ENCODE results near the gene CCL27. TPM values are rescaled to one million over a fixed set of nuclear protein-coding genes. Genes with fewer than 3 reads are reported as not detected.
"Not testable (repeated sequence)": the region's sequence is repeated elsewhere in the genome, so short reads cannot be mapped to it uniquely, and the experiment has no call there.

CCL27 gene
- total RNA-seq, 1 donor from 2014 or later: 1.1 TPM

DNA sequence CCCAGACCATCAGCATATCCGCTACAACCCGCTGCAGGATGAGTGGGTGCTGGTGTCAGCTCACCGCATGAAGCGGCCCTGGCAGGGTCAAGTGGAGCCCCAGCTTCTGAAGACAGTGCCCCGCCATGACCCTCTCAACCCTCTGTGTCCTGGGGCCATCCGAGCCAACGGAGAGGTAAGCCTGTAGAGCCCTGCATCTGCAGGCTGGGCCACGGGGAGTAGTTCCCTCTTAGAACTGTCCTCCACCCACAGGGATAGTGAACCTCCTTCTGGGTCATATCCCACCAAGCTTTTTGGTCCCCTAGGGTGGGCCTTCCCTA lies 15.4 kb downstream of the CCL27 start:
- H3K4me1 Mint-ChIP-seq (ENCODE audit: unreplicated experiment): peaks cover 31% of the 10 kb centered on the region
- DNase-seq (ENCODE audit: extremely low spot score, unreplicated experiment): no peak

GRCh38 chr9:34646211-34647083 lies 16.0 kb downstream of the CCL27 start, which contains the start of gene GALT:
Gene GALT, plus strand, starts transcription at chr9:34646675. Its CDS starts 30 bp downstream, at chr9:34646705.
- H3K27ac Mint-ChIP-seq: peak within 1 kb of the TSS; percentile 80
- peaks cover 9% of the 10 kb centered on the region for H3K36me3 Mint-ChIP-seq
- no peaks in the 10 kb centered on the region for H3K9me3 Mint-ChIP-seq
- peak within 1 kb of the TSS; percentile 92 for H3K4me3 Mint-ChIP-seq
- peak; percentile 56 for TF ChIP-seq CTCF (conservative IDR thresholded peaks at IDR 0.05)
- peaks cover 25% of the 10 kb centered on the region for H3K4me1 Mint-ChIP-seq (ENCODE audit: unreplicated experiment)
- DNase-seq (ENCODE audit: extremely low spot score, unreplicated experiment): peak; percentile 94
- no peaks in the 10 kb centered on the region for H3K27me3 Mint-ChIP-seq

More for the DNA sequence above, 15.4 kb downstream of the CCL27 start:
- TF ChIP-seq CTCF (conservative IDR thresholded peaks at IDR 0.05): no peak
- Mint-ChIP-seq H3K9me3 (no peaks in the 10 kb centered on the region), H3K36me3 (peaks cover 9% of the 10 kb centered on the region), H3K27me3 (no peaks in the 10 kb centered on the region), H3K4me3 (peak overlapping the region; percentile 92), H3K27ac (peak overlapping the region; percentile 80)

DNA sequence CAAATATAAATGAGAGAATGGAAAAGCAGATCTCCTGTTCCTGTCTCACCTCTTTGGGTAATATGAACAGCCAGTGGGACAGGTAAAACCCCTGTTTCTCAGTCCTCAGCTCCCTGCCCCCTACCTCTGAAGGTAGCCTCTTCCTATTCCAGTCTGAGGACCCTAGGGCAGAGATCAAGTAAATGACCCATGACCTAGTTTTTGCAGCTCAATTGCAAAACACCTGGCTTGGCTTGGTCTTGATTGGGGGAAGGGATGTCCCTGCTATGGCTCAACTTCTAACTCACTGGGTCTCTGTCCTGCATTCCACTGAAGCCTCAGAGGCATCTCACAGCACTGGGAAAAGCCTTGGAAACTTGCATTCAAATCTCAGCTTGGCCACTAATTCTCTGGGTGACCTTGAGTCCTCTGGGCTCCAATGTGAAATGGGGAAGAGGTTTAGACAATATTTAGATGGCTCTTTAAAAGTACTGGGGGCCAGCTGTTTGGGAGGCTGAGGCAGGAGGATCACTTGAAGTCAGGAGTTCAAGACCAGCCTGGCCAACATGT lies 17.6 kb downstream of the CCL27 start:
- H3K36me3 Mint-ChIP-seq: peaks cover 9% of the 10 kb centered on the region
- no peak for DNase-seq (ENCODE audit: extremely low spot score, unreplicated experiment)
- peak overlapping the region; percentile 31 for H3K4me3 Mint-ChIP-seq
- no peak overlapping the region for H3K27ac Mint-ChIP-seq
- no peak for TF ChIP-seq CTCF (conservative IDR thresholded peaks at IDR 0.05)
- H3K9me3 Mint-ChIP-seq: no peaks in the 10 kb centered on the region
- H3K27me3 Mint-ChIP-seq: no peaks in the 10 kb centered on the region
- H3K4me1 Mint-ChIP-seq (ENCODE audit: unreplicated experiment): peaks cover 20% of the 10 kb centered on the region

DNA sequence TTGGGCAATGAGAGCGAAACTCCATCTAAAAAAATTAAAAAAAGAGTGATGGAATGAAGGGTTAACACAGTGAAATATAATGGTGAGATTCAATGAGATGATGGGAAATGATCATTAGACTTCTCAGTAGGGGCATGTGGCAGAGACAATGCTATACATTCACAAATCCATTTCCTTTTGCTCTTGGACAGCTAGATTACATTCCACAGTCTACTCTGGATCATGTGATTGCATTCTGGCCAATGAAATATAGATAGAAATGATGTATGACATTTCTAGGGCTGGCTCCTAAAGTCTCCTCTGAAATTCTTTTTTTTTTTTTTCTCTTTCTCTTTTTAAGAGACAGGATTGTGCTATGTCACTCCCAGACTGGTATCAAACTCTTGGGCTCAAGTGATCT lies 19.8 kb downstream of the CCL27 start:
- no peaks in the 10 kb centered on the region for H3K36me3 Mint-ChIP-seq
- peaks cover 24% of the 10 kb centered on the region for H3K4me1 Mint-ChIP-seq (ENCODE audit: unreplicated experiment)
- no peak overlapping the region for H3K27ac Mint-ChIP-seq
- H3K9me3 Mint-ChIP-seq: no peaks in the 10 kb centered on the region
- no peak for TF ChIP-seq CTCF (conservative IDR thresholded peaks at IDR 0.05)
- DNase-seq (ENCODE audit: extremely low spot score, unreplicated experiment): no peak
- H3K4me3 Mint-ChIP-seq: no peak overlapping the region
- no peaks in the 10 kb centered on the region for H3K27me3 Mint-ChIP-seq

DNA sequence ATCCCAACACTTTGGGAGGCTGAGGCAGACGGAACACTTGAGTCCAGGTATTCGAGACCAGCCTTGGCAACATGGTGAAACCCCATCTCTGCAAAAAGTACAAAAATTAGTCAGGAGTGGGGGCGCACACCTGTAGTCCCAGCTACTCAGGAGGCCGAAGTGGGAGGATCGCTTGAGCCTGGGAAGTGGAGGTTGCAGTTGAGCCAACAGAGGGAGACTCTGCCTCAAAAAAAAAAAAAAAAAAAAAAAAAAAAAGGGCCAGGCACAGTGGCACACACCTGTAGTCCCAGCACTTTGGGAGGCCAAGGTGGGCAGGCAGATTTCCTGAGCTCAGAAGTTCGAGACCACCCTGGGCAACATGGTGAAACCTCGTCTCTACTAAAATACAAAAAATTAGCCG lies 23.1 kb downstream of the CCL27 start:
- not testable (repeated sequence) for H3K27ac Mint-ChIP-seq; H3K9me3 Mint-ChIP-seq; H3K36me3 Mint-ChIP-seq; H3K4me3 Mint-ChIP-seq; DNase-seq (ENCODE audit: extremely low spot score, unreplicated experiment); H3K27me3 Mint-ChIP-seq
- H3K4me1 Mint-ChIP-seq (ENCODE audit: unreplicated experiment): peaks cover 18% of the 10 kb centered on the region

GRCh38 chr9:34638138-34638445 lies 24.4 kb downstream of the CCL27 start:
- DNase-seq (ENCODE audit: extremely low spot score, unreplicated experiment): no peak
- peak overlapping the region; percentile 91 for H3K4me3 Mint-ChIP-seq
- no peak for TF ChIP-seq CTCF (conservative IDR thresholded peaks at IDR 0.05)
- H3K27me3 Mint-ChIP-seq: no peaks in the 10 kb centered on the region
- no peaks in the 10 kb centered on the region for H3K36me3 Mint-ChIP-seq
- no peaks in the 10 kb centered on the region for H3K9me3 Mint-ChIP-seq
- peak overlapping the region; percentile 76 for H3K27ac Mint-ChIP-seq
- H3K4me1 Mint-ChIP-seq (ENCODE audit: unreplicated experiment): peaks cover 22% of the 10 kb centered on the region

Measured in type B pancreatic cell (in vitro differentiated cells).